Central memory CD8-positive, alpha-beta T cell (primary cell): ENCODE data around the gene CNTNAP2.
"Not testable (repeated sequence)": the region's sequence is repeated elsewhere in the genome, so short reads cannot be mapped to it uniquely, and the experiment has no call there.

Experiments used
- ATAC-seq: fragments of 150-1000 bp; cut with Tn5 transposase; replicated peaks from 2 replicates; pipeline ENCODE4 v1.10.0; 2022; ENCODE audit warnings: mild to moderate bottlenecking, moderate FRiP score, moderate number of reproducible peaks; ENCODE audit not compliant: poor library complexity, severe bottlenecking; ENCODE audit errors: extremely low read depth
- DNase-seq, 2 donors: peaks; one replicate each; pipeline ENCODE4 v3.0.0; 2021; ENCODE audit warnings: low spot score in 2 of 2
- H3K27ac Mint-ChIP-seq: one replicate; pipeline ENCODE4 v1.8.0; 2022; ENCODE audit warnings: low read depth, mild to moderate bottlenecking, moderate library complexity, mixed read lengths
- H3K27me3 Mint-ChIP-seq: one replicate; pipeline ENCODE4 v1.8.0; 2022; ENCODE audit warnings: mixed read lengths
- H3K36me3 Mint-ChIP-seq: one replicate; pipeline ENCODE4 v1.8.0; 2022; ENCODE audit warnings: mild to moderate bottlenecking, moderate library complexity, mixed read lengths; ENCODE audit not compliant: insufficient read depth
- H3K4me1 Mint-ChIP-seq: one replicate; pipeline ENCODE4 v1.8.0; 2022; ENCODE audit warnings: mixed read lengths
- H3K4me3 Mint-ChIP-seq: one replicate; pipeline ENCODE4 v1.8.0; 2022; ENCODE audit warnings: mild to moderate bottlenecking, moderate library complexity, mixed read lengths
- H3K9me3 Mint-ChIP-seq: one replicate; pipeline ENCODE4 v1.8.0; 2022; ENCODE audit warnings: mixed read lengths

The CNTNAP2 gene

GRCh38 chr7:147593271-147594057, 1476.9 kb downstream of the CNTNAP2 start:
- ATAC-seq (no peak), DNase-seq (no peak)
- Mint-ChIP-seq H3K4me3 (no peak overlapping the region), H3K36me3 (peaks cover 2% of the 10 kb centered on the region), H3K4me1 (no peaks in the 10 kb centered on the region), H3K27me3 (no peaks in the 10 kb centered on the region), H3K9me3 (peaks cover 28% of the 10 kb centered on the region), H3K27ac (no peak overlapping the region)

- H3K27ac Mint-ChIP-seq: no peak overlapping the region
- ATAC-seq (no peak), DNase-seq (no peak)
- H3K27me3 Mint-ChIP-seq: no peaks in the 10 kb centered on the region
- peaks cover 2% of the 10 kb centered on the region for H3K36me3 Mint-ChIP-seq
- no peak overlapping the region for H3K4me3 Mint-ChIP-seq
- H3K9me3 Mint-ChIP-seq: peaks cover 33% of the 10 kb centered on the region
- H3K4me1 Mint-ChIP-seq: no peaks in the 10 kb centered on the region
These were observed 1478.4 kb downstream of the CNTNAP2 start for GRCh38 chr7:147595042-147595441.

- H3K9me3 Mint-ChIP-seq: peaks cover 33% of the 10 kb centered on the region
- not testable (repeated sequence) for DNase-seq, H3K27me3 Mint-ChIP-seq, H3K27ac Mint-ChIP-seq, H3K4me1 Mint-ChIP-seq, H3K36me3 Mint-ChIP-seq, ATAC-seq, H3K4me3 Mint-ChIP-seq
These were observed 1482.1 kb downstream of the CNTNAP2 start for GRCh38 chr7:147598687-147599086.

- Mint-ChIP-seq H3K27ac (no peak overlapping the region), H3K9me3 (peaks cover 17% of the 10 kb centered on the region), H3K4me1 (no peaks in the 10 kb centered on the region), H3K4me3 (no peak overlapping the region), H3K36me3 (no peaks in the 10 kb centered on the region), H3K27me3 (no peaks in the 10 kb centered on the region)
- ATAC-seq (no peak), DNase-seq (no peak)
These were observed 1488.7 kb downstream of the CNTNAP2 start for GRCh38 chr7:147605323-147605722.

GRCh38 chr7:147607157-147607800, 1490.7 kb downstream of the CNTNAP2 start:
- no peak for DNase-seq
- H3K4me1 Mint-ChIP-seq: no peaks in the 10 kb centered on the region
- no peaks in the 10 kb centered on the region for H3K27me3 Mint-ChIP-seq
- no peak overlapping the region for H3K27ac Mint-ChIP-seq
- ATAC-seq: no peak
- H3K9me3 Mint-ChIP-seq: peaks cover 6% of the 10 kb centered on the region
- H3K4me3 Mint-ChIP-seq: no peak overlapping the region
- H3K36me3 Mint-ChIP-seq: no peaks in the 10 kb centered on the region

- H3K4me3 Mint-ChIP-seq: no peak overlapping the region
- ATAC-seq (no peak), DNase-seq (no peak)
- no peak overlapping the region for H3K27ac Mint-ChIP-seq
- no peaks in the 10 kb centered on the region for H3K36me3 Mint-ChIP-seq
- peaks cover 15% of the 10 kb centered on the region for H3K9me3 Mint-ChIP-seq
- H3K27me3 Mint-ChIP-seq: no peaks in the 10 kb centered on the region
- H3K4me1 Mint-ChIP-seq: no peaks in the 10 kb centered on the region
These were observed 1494.8 kb downstream of the CNTNAP2 start for GRCh38 chr7:147611431-147611830.

GRCh38 chr7:147635288-147635687, 1518.7 kb downstream of the CNTNAP2 start:
- DNase-seq (no peak), ATAC-seq (no peak)
- Mint-ChIP-seq H3K4me3 (no peak overlapping the region), H3K36me3 (peaks cover 2% of the 10 kb centered on the region), H3K9me3 (peaks cover 27% of the 10 kb centered on the region), H3K27ac (no peak overlapping the region), H3K4me1 (no peaks in the 10 kb centered on the region), H3K27me3 (no peaks in the 10 kb centered on the region)

- Mint-ChIP-seq H3K4me1 (no peaks in the 10 kb centered on the region), H3K36me3 (no peaks in the 10 kb centered on the region), H3K4me3 (no peak overlapping the region), H3K27ac (no peak overlapping the region), H3K27me3 (no peaks in the 10 kb centered on the region), H3K9me3 (peaks cover 35% of the 10 kb centered on the region)
- ATAC-seq (no peak), DNase-seq (no peak)
These were observed 1520.0 kb downstream of the CNTNAP2 start for GRCh38 chr7:147636553-147636952.

GRCh38 chr7:147638566-147638965, 1522.0 kb downstream of the CNTNAP2 start:
- Mint-ChIP-seq H3K4me1 (no peaks in the 10 kb centered on the region), H3K36me3 (no peaks in the 10 kb centered on the region), H3K27me3 (no peaks in the 10 kb centered on the region), H3K27ac (no peak overlapping the region), H3K9me3 (peaks cover 28% of the 10 kb centered on the region), H3K4me3 (no peak overlapping the region)
- ATAC-seq: no peak
- DNase-seq: no peak

GRCh38 chr7:147639037-147639436, 1522.4 kb downstream of the CNTNAP2 start:
- no peak overlapping the region for H3K4me3 Mint-ChIP-seq
- H3K9me3 Mint-ChIP-seq: peaks cover 28% of the 10 kb centered on the region
- H3K27ac Mint-ChIP-seq: no peak overlapping the region
- no peak for DNase-seq
- no peaks in the 10 kb centered on the region for H3K36me3 Mint-ChIP-seq
- ATAC-seq: no peak
- H3K4me1 Mint-ChIP-seq: no peaks in the 10 kb centered on the region
- H3K27me3 Mint-ChIP-seq: no peaks in the 10 kb centered on the region

GRCh38 chr7:147639751-147640150, 1523.2 kb downstream of the CNTNAP2 start:
- Mint-ChIP-seq H3K4me1 (no peaks in the 10 kb centered on the region), H3K4me3 (no peak overlapping the region), H3K36me3 (no peaks in the 10 kb centered on the region), H3K9me3 (peaks cover 28% of the 10 kb centered on the region), H3K27ac (no peak overlapping the region), H3K27me3 (no peaks in the 10 kb centered on the region)
- no peak for DNase-seq
- no peak for ATAC-seq

GRCh38 chr7:147640821-147641220, 1524.2 kb downstream of the CNTNAP2 start:
- Mint-ChIP-seq H3K4me1 (no peaks in the 10 kb centered on the region), H3K27ac (no peak overlapping the region), H3K36me3 (no peaks in the 10 kb centered on the region), H3K4me3 (no peak overlapping the region), H3K27me3 (no peaks in the 10 kb centered on the region), H3K9me3 (peaks cover 28% of the 10 kb centered on the region)
- no peak for DNase-seq
- ATAC-seq: no peak

- H3K27me3 Mint-ChIP-seq: no peaks in the 10 kb centered on the region
- no peak for ATAC-seq
- H3K4me1 Mint-ChIP-seq: no peaks in the 10 kb centered on the region
- no peak overlapping the region for H3K4me3 Mint-ChIP-seq
- no peaks in the 10 kb centered on the region for H3K36me3 Mint-ChIP-seq
- peaks cover 27% of the 10 kb centered on the region for H3K9me3 Mint-ChIP-seq
- DNase-seq: no peak
- H3K27ac Mint-ChIP-seq: no peak overlapping the region
These were observed 1530.0 kb downstream of the CNTNAP2 start for GRCh38 chr7:147646568-147646967.
